HPDE6-E6E7 (cell line): Measurements from ENCODE around the gene MCC.
"Not testable (repeated sequence)": the region's sequence is repeated elsewhere in the genome, so short reads cannot be mapped to it uniquely, and the experiment has no call there.

Experiments used
- DNase-seq: peaks from one replicate; pipeline ENCODE4 v3.0.0; 2011; ENCODE audit warnings: missing footprints; ENCODE audit errors: extremely low spot score

Gene MCC

DNA sequence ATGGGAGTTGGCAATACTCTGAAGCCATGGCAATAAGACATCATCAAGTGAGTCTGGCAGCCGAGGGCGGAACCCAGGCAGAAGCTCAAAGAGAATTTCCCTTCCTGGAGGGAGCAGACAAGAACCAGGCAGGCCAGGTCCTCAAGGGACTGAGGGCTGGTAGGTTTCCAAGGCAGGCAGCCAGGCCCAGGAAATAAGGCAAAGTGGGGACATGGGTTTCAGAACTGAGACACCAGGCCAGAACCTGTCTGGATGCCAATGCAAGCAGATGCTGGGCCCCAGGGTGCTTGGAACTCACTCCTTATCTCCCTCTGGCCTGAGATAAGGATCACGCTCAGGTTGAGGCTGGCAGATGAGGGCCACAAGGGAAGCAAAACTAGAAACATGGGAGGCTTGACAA, 62.3 kb downstream of the MCC start:
- no peak for DNase-seq

GRCh38 chr5:113421693-113422092, 66.6 kb downstream of the MCC start:
- DNase-seq = no peak

GRCh38 chr5:113405530-113405929, 82.7 kb downstream of the MCC start:
- no peak for DNase-seq

GRCh38 chr5:113404269-113404668, 84.0 kb downstream of the MCC start:
- DNase-seq = no peak

GRCh38 chr5:113397986-113398385, 90.3 kb downstream of the MCC start:
- DNase-seq = not testable (repeated sequence)

DNA sequence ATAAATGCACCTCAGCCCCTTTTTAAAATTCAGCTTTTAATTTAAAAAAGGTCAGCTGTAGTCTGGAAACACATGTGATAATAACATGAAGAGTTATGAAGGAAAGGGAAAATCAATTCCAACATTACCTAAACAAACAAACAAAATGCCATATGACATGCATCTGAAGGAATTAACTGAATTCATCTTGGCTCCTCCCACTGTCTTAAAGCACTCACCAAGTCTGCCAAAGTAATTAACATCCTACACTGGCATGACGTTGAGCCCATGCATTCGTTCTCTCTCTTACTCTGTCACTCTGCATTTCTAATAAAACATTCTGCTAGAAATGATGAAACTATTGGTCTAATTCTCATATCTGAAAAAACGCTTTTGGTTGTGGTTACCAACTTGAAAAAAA, 91.2 kb downstream of the MCC start:
- no peak for DNase-seq

GRCh38 chr5:113394658-113395057, 93.6 kb downstream of the MCC start:
- no peak for DNase-seq

GRCh38 chr5:113390224-113390623, 98.0 kb downstream of the MCC start:
- no peak for DNase-seq

DNA sequence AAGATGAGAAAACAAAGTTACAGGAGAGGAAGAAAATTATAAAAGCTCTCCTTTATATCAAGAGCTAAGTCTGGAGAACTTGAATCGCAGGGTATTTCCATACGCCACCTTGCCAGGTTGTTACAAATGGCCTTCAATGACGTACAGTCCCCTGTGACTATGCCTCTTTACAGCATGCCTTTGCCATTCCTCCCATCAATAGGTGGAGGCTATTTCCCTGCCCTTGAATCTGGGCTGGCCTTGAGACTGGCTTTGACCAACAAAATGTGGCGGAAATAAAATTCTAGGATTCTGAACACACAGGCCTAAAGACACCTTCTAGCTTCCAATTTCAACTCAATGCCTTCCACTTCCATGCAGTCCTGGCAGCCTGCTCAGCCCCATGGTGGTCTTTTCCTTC, 99.1 kb downstream of the MCC start:
- no peak for DNase-seq

DNA sequence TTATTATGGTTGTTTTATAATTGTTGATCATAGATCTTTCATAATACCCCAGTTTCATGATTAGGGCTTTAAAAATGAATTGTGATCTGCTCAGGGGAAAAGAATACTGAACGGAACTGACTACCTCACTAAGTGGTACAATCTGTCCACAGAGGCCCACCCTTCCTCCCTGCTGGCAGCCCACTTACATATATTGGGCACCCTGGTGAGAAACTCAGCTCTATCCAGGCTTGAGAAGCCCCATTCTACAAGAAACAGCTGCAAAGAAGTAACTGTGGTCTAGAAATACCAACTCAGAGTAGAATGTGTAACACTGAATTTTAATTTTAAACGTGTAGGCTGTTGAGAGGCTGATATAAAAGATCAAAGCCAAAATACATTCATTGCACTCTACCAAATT, 100.4 kb downstream of the MCC start:
- no peak for DNase-seq

- DNase-seq = no peak
Observed at GRCh38 chr5:113384782-113385285, 103.4 kb downstream of the MCC start.

GRCh38 chr5:113382731-113383130, 105.5 kb downstream of the MCC start:
- DNase-seq = peak; percentile 80

DNA sequence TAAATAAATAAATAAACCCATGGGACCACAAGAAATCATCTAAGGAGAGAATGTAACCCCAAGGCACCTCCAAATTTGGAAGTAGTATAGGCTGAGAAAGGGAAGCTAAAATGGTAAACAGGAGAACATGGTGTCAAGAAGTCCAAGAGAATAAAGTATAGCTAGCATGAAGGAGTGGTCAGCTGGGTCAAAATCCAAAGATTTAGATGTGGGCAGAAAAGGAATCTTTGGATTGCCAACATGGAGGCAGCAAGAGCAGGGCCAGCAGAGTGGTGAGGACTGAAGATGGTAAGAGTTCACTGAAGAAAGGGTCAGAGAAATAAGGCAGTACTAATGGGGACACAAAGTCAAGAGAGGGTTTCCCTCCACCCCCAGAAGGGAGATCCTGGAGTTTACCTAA, 106.5 kb downstream of the MCC start:
- DNase-seq = no peak

DNA sequence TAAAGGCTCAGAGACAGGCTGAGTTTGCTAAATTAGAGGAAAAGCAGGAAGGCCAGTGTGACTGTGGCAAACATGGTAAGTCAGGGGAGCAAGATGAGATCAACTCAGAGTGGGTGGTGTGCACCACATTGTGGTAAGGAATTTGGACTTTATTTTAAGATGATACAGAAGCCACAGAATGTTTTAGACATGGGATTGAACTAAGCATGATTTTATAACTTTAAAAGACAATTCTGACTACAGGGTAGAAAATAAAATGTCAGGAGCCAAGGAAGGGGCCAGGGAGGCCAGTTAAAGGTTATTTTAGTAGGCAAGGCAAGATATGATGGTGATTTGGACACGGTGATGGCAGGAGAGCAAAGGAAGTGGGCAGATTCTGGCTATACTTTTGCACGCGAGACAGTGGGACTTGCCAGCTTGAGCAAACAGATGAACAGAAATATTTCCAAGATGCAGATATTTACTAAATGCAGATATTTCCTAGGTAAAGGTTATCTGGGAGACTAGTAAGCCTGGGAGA, 107.4 kb downstream of the MCC start:
- DNase-seq = no peak

- DNase-seq = no peak
Observed at GRCh38 chr5:113379936-113380806, 108.1 kb downstream of the MCC start.

DNA sequence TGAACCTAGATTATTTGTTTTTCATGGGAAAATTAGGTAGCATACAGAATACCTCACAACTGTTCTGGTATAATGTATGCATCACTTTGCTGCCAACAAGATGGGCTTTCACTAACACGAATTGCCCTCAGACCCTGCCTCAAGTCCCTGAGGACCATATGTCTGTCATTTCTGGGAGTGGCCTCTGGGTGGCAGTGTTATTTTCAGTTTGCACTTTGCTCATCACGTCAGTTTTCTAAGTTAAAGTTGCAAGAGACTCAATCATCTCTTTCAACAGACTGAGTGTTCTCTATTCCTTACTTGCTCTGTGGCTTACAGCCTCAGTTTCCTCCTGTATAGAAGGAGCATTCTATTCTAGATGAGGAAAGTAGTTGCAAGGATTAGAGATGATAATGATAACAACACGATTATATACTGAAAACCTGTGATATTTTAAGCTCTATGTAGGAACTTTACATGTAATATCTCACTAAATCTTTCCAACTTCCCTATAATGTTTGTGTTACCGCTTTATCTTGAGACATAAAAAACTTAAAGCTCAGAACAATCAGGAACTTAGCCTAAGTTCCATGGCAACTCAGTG, 109.2 kb downstream of the MCC start:
- DNase-seq = peak; percentile 50

DNA sequence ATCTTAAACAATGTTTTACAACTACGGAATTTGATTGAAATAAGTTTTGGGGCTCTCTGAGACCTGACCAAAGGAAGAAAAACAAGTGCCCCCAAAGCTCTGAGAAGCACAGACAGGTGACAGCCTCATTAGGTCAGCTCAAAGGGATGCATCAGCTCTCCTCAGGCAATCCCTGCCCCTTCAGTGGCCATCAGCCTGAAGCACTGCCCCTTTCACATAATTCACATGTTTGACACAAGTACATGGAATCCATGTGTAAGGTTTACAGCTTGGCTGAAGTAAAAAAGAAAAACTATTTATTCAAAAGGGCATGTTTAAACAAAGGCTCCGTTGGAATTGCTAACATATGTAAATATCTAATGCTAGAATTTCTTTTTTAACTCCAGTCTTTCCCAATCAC, 109.7 kb downstream of the MCC start:
- no peak for DNase-seq

DNA sequence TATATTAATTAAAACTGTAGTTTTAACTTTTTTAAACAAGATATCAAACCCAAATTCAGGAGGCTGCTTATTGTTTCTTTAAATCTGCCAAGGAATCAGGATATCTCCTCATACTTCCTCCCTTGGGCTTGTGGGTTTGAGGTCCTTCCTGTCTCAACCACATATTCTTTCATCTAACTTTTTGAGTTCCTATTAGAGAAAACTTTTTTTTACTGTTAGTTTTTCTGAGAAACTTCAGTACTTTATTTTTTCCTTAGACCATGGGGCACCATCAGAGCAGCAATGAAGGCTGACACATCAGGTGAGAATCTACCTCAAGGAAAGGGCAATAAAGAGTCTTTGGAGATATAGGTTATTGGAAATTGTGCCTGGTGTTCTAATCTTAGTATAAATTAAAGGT, 110.2 kb downstream of the MCC start:
- no peak for DNase-seq

GRCh38 chr5:113376640-113377039, 111.6 kb downstream of the MCC start:
- no peak for DNase-seq

DNA sequence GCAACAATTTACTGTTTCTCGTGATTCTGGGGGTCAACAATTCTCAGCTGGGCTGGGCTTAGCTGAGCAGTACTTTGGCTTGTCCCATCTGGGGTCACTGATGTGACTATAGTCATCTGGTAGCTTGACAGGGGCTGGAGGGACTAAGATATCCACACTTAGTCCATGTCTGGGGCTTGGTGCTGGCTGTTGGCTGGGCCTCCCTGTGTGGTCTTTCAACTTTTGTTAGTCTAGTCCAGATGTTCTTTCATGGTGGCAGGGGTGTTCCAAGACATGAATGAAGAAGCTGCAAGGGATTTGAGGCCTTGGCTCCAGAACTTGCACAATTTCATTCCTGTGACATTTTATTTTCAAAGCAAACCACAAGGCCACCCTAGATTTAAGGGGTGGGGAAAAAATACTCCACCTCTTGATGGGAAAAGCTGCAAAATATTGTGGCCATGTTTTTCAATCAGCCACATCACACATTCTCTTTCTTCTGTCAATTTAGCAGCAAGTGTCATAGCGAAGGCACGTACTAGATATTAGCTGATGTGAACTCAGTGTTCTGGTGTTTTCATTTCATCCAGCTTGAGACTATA, 112.7 kb downstream of the MCC start:
- no peak for DNase-seq

DNA sequence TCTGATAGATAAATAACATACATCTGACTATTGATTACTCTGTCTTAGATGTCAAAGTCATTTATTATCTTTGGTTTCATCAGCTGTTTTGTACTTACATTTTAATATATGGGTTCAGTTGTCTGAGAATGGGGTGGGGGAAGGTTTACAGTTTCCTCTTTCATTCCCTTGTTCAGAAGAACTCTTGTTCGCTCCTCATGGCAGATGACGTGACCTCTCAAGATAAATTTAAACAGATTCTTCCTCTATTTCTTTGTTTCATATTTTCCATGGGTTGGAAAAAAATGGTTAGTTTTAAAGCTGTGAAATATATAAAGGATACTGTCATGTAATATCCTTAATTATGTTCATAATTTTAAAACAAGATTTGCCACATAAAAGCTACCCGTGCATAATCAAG, 114.8 kb downstream of the MCC start:
- no peak for DNase-seq

DNA sequence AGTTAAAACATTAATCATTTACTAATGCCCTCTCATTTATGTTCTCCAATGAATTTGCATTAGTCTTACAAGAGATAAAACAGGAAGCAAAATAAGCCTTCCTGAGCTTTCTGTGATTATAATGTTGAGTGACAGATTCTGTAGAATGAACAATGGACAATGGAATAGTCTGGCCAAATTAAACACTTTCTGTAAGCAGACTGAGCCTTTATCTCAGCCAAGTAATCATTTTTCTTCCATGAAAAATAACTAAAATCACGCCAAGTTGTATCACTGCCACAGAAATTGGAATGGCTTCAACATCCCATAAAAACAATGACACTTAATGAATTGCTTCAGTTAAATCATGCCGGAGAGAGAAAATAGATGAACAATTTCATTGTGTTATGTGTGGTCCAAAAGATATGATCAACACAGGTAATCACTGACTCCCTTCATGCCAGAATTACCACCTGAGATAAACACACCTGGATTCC, 116.5 kb downstream of the MCC start:
- no peak for DNase-seq

- no peak for DNase-seq
Observed at GRCh38 chr5:113367586-113367985, 120.7 kb downstream of the MCC start.
